GM19240 (cell line): ENCODE measurements around the gene H19.

Experiments used
- DNase-seq: peaks from one replicate; pipeline ENCODE4 v3.0.0; 2011; ENCODE audit warnings: low spot score; ENCODE audit not compliant: insufficient read length

H19 gene

GRCh38 chr11:1997755-1998154 lies at the start of gene H19:
Gene H19 (minus strand): TSS chr11:1997842.
- DNase-seq = no peak

- no peak for DNase-seq
These were observed 44.3 kb upstream of the H19 start for GRCh38 chr11:2041963-2042362.

- DNase-seq = no peak
These were observed 43.5 kb upstream of the H19 start for GRCh38 chr11:2041153-2041552.

GRCh38 chr11:2039198-2039759 lies 41.6 kb upstream of the H19 start:
- no peak for DNase-seq

GRCh38 chr11:2036863-2037486 lies 39.3 kb upstream of the H19 start:
- no peak for DNase-seq

GRCh38 chr11:2035382-2035781 lies 37.7 kb upstream of the H19 start:
- DNase-seq = no peak

- no peak for DNase-seq
These were observed 33.4 kb upstream of the H19 start for GRCh38 chr11:2031058-2031457.

GRCh38 chr11:2027708-2028107 lies 30.1 kb upstream of the H19 start:
- no peak for DNase-seq

GRCh38 chr11:2015025-2015424 lies 17.4 kb upstream of the H19 start:
- no peak for DNase-seq

GRCh38 chr11:2012440-2012839 lies 14.8 kb upstream of the H19 start:
- no peak for DNase-seq

GRCh38 chr11:2004466-2004865 lies 6.8 kb upstream of the H19 start:
- DNase-seq = no peak

GRCh38 chr11:2002807-2003206 lies 5.2 kb upstream of the H19 start:
- DNase-seq = no peak

GRCh38 chr11:2002042-2002776 lies 4.6 kb upstream of the H19 start:
- DNase-seq = no peak

- DNase-seq = no peak
These were observed 1.2 kb upstream of the H19 start for GRCh38 chr11:1998861-1999260.

- DNase-seq = no peak
These were observed 648 bp upstream of the H19 start for GRCh38 chr11:1998290-1998689.

GRCh38 chr11:1994121-1994520 lies 3.5 kb downstream of the H19 start:
- DNase-seq = no peak

- no peak for DNase-seq
These were observed 5.5 kb downstream of the H19 start for GRCh38 chr11:1992111-1992510.

GRCh38 chr11:1990872-1991578 lies 6.6 kb downstream of the H19 start:
- no peak for DNase-seq

GRCh38 chr11:1989953-1990352 lies 7.7 kb downstream of the H19 start:
- no peak for DNase-seq

GRCh38 chr11:1988667-1989317 lies 8.8 kb downstream of the H19 start:
- DNase-seq = no peak

GRCh38 chr11:1988174-1988573 lies 9.5 kb downstream of the H19 start:
- DNase-seq = no peak

- DNase-seq = no peak
These were observed 10.6 kb downstream of the H19 start for GRCh38 chr11:1987024-1987423.
